B cell (primary cell): ENCODE data around the gene TMSB4X. TPM values are rescaled to one million over a fixed set of nuclear protein-coding genes. Genes with fewer than 3 reads are reported as not detected.

Source experiments
- ATAC-seq: fragments of 200-7000 bp; cut with Tn5 transposase; one replicate; pipeline ENCODE4 v1.10.0; 2021; ENCODE audit warnings: low read depth, mild to moderate bottlenecking, moderate number of reproducible peaks, moderate library complexity
- CTCF ChIA-PET: fragments of 350-600 bp; sonication (Branson Sonifier 250); formaldehyde crosslinking; loops from one replicate; lab custom pipeline; 2021; ENCODE audit warnings: antibody characterized with exemption, inconsistent platforms; lab: Charles Lee
- POLR2A ChIA-PET: fragments of 350-600 bp; sonication (Branson Sonifier 250); formaldehyde crosslinking; loops from one replicate; lab custom pipeline; 2021; ENCODE audit warnings: antibody characterized with exemption; lab: Charles Lee
- DNase-seq: peaks from one replicate; pipeline ENCODE4 v3.0.0; 2013
- H2AFZ ChIP-seq: 2 replicates; pipeline ENCODE4 v1.6.1; 2012; ENCODE audit warnings: mild to moderate bottlenecking, low read depth, low read length; ENCODE audit not compliant: insufficient read depth, poor library complexity, severe bottlenecking
- H3K27ac ChIP-seq, 2 donors: 1 replicate in 1 of 2; 2 replicates in 1 of 2; pipeline ENCODE4 v1.5.1; 2012 to 2013; ENCODE audit warnings: low read length in 2 of 2, mild to moderate bottlenecking in 2 of 2, moderate library complexity in 1 of 2
- H3K27me3 ChIP-seq, 4 experiments: fragments of 200-600 bp in 1 of 4; sonication (generic) in 1 of 4; replicated peaks in 1 of 4; 1 replicate in 2 of 4; 2 replicates in 2 of 4; pipeline versions ENCODE4 v1.6.1 to v1.7.0; 2013 to 2016; ENCODE audit warnings: low read length in 3 of 4, mild to moderate bottlenecking in 2 of 4, mixed read lengths in 1 of 4, moderate library complexity in 1 of 4; ENCODE audit not compliant: insufficient read depth in 4 of 4, control insufficient read depth in 3 of 4; ENCODE audit errors: control extremely low read depth in 1 of 4
- H3K36me3 ChIP-seq, 2 experiments: replicated peaks in 1 of 2; 1 replicate in 1 of 2; 2 replicates in 1 of 2; pipeline versions ENCODE4 v1.6.1 to v1.7.1; 2013; ENCODE audit warnings: low read length in 1 of 2; ENCODE audit not compliant: insufficient read depth in 2 of 2, control insufficient read depth in 1 of 2; ENCODE audit errors: control extremely low read depth in 1 of 2, extremely low read depth in 1 of 2
- H3K4me1 ChIP-seq, 2 donors: fragments of 200-600 bp in 1 of 2; sonication (generic) in 1 of 2; 1 replicate in 1 of 2; 2 replicates in 1 of 2; pipeline versions ENCODE4 v1.5.1 to v1.6.1; 2013 to 2017; ENCODE audit warnings: low read length in 2 of 2; ENCODE audit not compliant: control insufficient read depth in 2 of 2, insufficient read depth in 2 of 2
- H3K4me2 ChIP-seq: replicated peaks from 2 replicates; pipeline ENCODE3; 2012; ENCODE audit warnings: mild to moderate bottlenecking, low read depth, low read length; ENCODE audit not compliant: poor library complexity, severe bottlenecking
- H3K4me3 ChIP-seq, 5 experiments: fragments of 200-600 bp in 1 of 5; sonication (generic) in 1 of 5; 1 replicate in 3 of 5; 2 replicates in 2 of 5; pipeline versions ENCODE4 v1.5.1 to v1.7.0; 2011 to 2016; ENCODE audit warnings: low read length in 4 of 5, mild to moderate bottlenecking in 4 of 5, low read depth in 2 of 5, control low read depth in 1 of 5, moderate library complexity in 1 of 5; ENCODE audit not compliant: insufficient read depth in 1 of 5; ENCODE audit errors: control extremely low read depth in 1 of 5, extremely low read depth in 1 of 5
- H3K79me2 ChIP-seq: fragments of 200-600 bp; sonication (generic); one replicate; pipeline ENCODE4 v1.6.0; 2016; ENCODE audit warnings: low read length; ENCODE audit not compliant: control insufficient read depth, insufficient read depth
- H3K9ac ChIP-seq: fragments of 200-600 bp; sonication (generic); 2 replicates; pipeline ENCODE4 v1.6.1; 2017; ENCODE audit warnings: mild to moderate bottlenecking, low read length, moderate library complexity
- H3K9me3 ChIP-seq, 3 donors: one replicate each; pipeline versions ENCODE4 v1.6.1 to v1.7.1; 2013; ENCODE audit warnings: low read length in 2 of 3; ENCODE audit not compliant: control insufficient read depth in 2 of 3, insufficient read depth in 1 of 3; ENCODE audit errors: control extremely low read depth in 1 of 3
- H4K20me1 ChIP-seq: 2 replicates; pipeline ENCODE4 v1.6.0; 2012; ENCODE audit warnings: mild to moderate bottlenecking, low read length; ENCODE audit not compliant: insufficient read depth, control insufficient read depth, poor library complexity, severe bottlenecking
- H3K27ac Mint-ChIP-seq: one replicate; pipeline ENCODE4 v1.8.0; 2021; ENCODE audit warnings: mixed read lengths
- H3K27me3 Mint-ChIP-seq: one replicate; pipeline ENCODE4 v1.8.0; 2021; ENCODE audit warnings: mixed read lengths
- H3K4me1 Mint-ChIP-seq: one replicate; pipeline ENCODE4 v1.8.0; 2021; ENCODE audit warnings: mixed read lengths
- H3K4me3 Mint-ChIP-seq: one replicate; pipeline ENCODE4 v1.8.0; 2021; ENCODE audit warnings: mixed read lengths
- H3K9me3 Mint-ChIP-seq: one replicate; pipeline ENCODE4 v1.8.0; 2022; ENCODE audit warnings: mixed read lengths; ENCODE audit not compliant: insufficient read depth
- EZH2 ChIP-seq: IDR thresholded peaks from 2 replicates; pipeline ENCODE4 v1.6.1; 2012; ENCODE audit warnings: borderline replicate concordance, low read depth, mild to moderate bottlenecking, moderate library complexity, low read length; ENCODE audit not compliant: insufficient read depth, poor library complexity, severe bottlenecking
- WGBS: methylation state at CpG from one replicate; pipeline ENCODE4 v1.1.5; 2013; ENCODE audit warnings: missing lambda C conversion rate; ENCODE audit not compliant: insufficient coverage; 5-methylcytosine and 5-hydroxymethylcytosine counted together
- intact Hi-C: fragments of 100-400 bp; cut with micrococcal nuclease; formaldehyde crosslinking; loops from one replicate; pipeline ENCODE4 v1.10.0; 2022
- polyA plus RNA-seq: library from polyadenylated mRNA; depleted of rRNA; stranded (reverse); fragments of >200 nt; gene quantifications from 2 replicates; pipeline ENCODE4 v1.2.3, GENCODE V29; 2012
- total RNA-seq, 2 donors: library from RNA; stranded (reverse); fragments of 120-200 nt in 1 of 2; gene quantifications; 1 replicate in 1 of 2; 2 replicates in 1 of 2; pipeline versions ENCODE4 v1.2.3 to v1.2.4, GENCODE V29; 2013 to 2022
- TF ChIP-seq, protein P1 (sequence below): fragments of 200-600 bp; IDR thresholded peaks from one replicate; pipeline ENCODE4 v1.8.0; 2022; ENCODE audit warnings: antibody characterized with exemption, mild to moderate bottlenecking

Gene TMSB4X
- total and polyA plus RNA-seq, 2 donors (not counting 1 experiment from before 2014, with no cell fraction given), result 2,550 to 4,850 TPM

DNA sequence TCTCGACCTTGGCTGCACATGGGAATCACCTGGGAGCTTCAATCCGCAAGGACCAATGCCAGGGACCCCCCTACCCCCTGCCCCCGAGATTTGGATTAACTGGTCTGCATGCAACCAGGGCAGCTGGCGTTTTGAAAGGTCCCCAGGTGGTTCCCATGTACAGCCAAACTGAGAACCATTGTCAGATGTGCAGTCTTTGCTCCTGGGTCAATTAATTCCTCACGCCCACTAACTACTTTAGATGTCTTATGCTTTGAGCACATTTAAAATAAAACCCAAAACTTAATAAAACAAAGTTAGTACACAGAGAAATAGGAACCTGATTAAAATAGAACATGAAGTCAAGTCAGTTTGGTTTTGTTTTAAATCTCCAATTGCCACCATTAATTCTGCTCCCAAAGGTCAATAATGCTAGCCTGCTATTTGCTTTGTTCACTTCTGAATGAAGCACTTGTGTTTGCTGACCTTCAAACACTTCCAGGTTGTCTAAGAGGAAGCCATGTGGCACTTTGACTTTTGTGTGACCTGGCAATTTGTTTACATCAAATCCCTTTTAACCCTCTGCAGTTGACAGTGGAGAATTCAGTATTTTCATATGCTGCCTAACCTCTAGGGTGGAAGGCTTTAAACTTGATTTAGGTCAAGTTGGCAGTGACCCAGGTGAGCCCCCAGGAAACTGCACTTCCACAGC is 27.2 kb upstream of the TMSB4X start:
- Histone ChIP-seq H3K9ac (no peak overlapping the region), H3K4me2 (peak overlapping the region; percentile 71), H2AFZ (no peak overlapping the region), H3K4me3 (peak overlapping the region in 1 of 5 experiments; percentile 38), H3K27ac (peak overlapping the region; percentile 88), H3K27me3 (no peaks in the 10 kb centered on the region), H4K20me1 (peaks cover 6% of the 10 kb centered on the region), H3K9me3 (no peaks in the 10 kb centered on the region), H3K4me1 (peaks cover 59 to 64% of the 10 kb centered on the region in 2 donors), H3K79me2 (peaks cover 55% of the 10 kb centered on the region), H3K36me3 (no peaks in the 10 kb centered on the region)
- ATAC-seq (no peak), DNase-seq (no peak)
- peak overlapping the region; percentile 37 for H3K4me3 Mint-ChIP-seq
- ChIA-PET CTCF (interaction anchor here (0.7 to 7.4 kb wide), 15 partner anchors 9 to 698 kb away, joined by 3 to 214 read pairs (median 7); partner anchors contain the start of gene TMSB4X), POLR2A (interaction anchor here (1.2 to 7.9 kb wide), 3 partner anchors 27 to 143 kb away, joined by 6 to 130 read pairs (median 25); partner anchors contain the start of gene TMSB4X)
- intact Hi-C loops, result loop anchor here (1.0 kb wide), 1 partner anchor 541 kb away; no protein-coding TSS in a partner anchor
- H3K27ac Mint-ChIP-seq, result peak overlapping the region; percentile 91
- H3K27me3 Mint-ChIP-seq, result no peaks in the 10 kb centered on the region
- TF ChIP-seq EZH2, result no peak
- TF ChIP-seq, protein P1, sequence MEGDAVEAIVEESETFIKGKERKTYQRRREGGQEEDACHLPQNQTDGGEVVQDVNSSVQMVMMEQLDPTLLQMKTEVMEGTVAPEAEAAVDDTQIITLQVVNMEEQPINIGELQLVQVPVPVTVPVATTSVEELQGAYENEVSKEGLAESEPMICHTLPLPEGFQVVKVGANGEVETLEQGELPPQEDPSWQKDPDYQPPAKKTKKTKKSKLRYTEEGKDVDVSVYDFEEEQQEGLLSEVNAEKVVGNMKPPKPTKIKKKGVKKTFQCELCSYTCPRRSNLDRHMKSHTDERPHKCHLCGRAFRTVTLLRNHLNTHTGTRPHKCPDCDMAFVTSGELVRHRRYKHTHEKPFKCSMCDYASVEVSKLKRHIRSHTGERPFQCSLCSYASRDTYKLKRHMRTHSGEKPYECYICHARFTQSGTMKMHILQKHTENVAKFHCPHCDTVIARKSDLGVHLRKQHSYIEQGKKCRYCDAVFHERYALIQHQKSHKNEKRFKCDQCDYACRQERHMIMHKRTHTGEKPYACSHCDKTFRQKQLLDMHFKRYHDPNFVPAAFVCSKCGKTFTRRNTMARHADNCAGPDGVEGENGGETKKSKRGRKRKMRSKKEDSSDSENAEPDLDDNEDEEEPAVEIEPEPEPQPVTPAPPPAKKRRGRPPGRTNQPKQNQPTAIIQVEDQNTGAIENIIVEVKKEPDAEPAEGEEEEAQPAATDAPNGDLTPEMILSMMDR, result no peak
- 100% methylated on average over 1 of the region's 5 CpGs for WGBS
- H3K4me1 Mint-ChIP-seq, result peaks cover 56% of the 10 kb centered on the region
- no peaks in the 10 kb centered on the region for H3K9me3 Mint-ChIP-seq

DNA sequence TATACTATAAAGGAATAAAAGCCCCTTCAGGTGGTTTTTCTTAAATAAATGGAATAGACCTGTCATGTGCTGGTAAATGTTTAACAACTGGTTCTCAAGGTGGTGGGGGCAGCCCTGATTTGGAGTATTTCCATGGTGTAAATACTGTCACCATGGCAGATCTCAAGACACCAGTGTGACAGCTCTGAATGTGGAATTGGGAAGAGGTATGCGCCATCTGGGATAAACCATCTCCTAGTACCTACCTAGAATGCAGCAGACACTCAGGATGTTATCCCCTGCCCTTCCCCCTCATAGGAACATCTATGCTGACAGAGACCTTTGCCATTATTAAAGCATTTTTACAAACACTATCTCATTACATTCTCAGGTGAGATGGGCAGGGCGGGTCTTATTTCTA is 26.4 kb upstream of the TMSB4X start:
- Histone ChIP-seq H3K36me3 (no peaks in the 10 kb centered on the region), H3K27me3 (no peaks in the 10 kb centered on the region), H3K79me2 (peaks cover 63% of the 10 kb centered on the region), H3K4me3 (no peak overlapping the region), H3K9ac (no peak overlapping the region), H3K9me3 (no peaks in the 10 kb centered on the region), H2AFZ (no peak overlapping the region), H3K4me2 (peak overlapping the region; percentile 71), H3K4me1 (peaks cover 67 to 72% of the 10 kb centered on the region in 2 donors), H3K27ac (peak overlapping the region; percentile 88), H4K20me1 (peaks cover 6% of the 10 kb centered on the region)
- H3K9me3 Mint-ChIP-seq, result no peaks in the 10 kb centered on the region
- ChIA-PET CTCF (interaction anchor here (1.0 to 7.4 kb wide), 7 partner anchors 11 to 541 kb away, joined by 3 to 214 read pairs (median 35); partner anchors contain the start of gene TMSB4X), POLR2A (interaction anchor here (3.8 to 7.9 kb wide), 2 partner anchors 26 to 143 kb away, joined by 25 to 130 read pairs; partner anchors contain the start of gene TMSB4X)
- H3K27ac Mint-ChIP-seq, result peak overlapping the region; percentile 93
- H3K4me1 Mint-ChIP-seq, result peaks cover 64% of the 10 kb centered on the region
- DNase-seq (no peak), ATAC-seq (no peak)
- H3K27me3 Mint-ChIP-seq, result no peaks in the 10 kb centered on the region
- intact Hi-C loops, result no loop called here
- no CpG with 5 or more reads among the region's 2 CpGs for WGBS
- H3K4me3 Mint-ChIP-seq, result no peak overlapping the region
- TF ChIP-seq, protein P1, result no peak
- no peak for TF ChIP-seq EZH2
